HG02943 (cell line): ENCODE results near the gene ACAA2.
"Not testable (repeated sequence)": the region's sequence is repeated elsewhere in the genome, so short reads cannot be mapped to it uniquely, and the experiment has no call there.

Source experiments
- ATAC-seq: cut with Tn5 transposase; IDR thresholded peaks from one replicate; pipeline ENCODE4 v1.9.1; 2021; ENCODE audit warnings: mild to moderate bottlenecking, low read depth, moderate library complexity; ENCODE audit not compliant: unreplicated experiment

ACAA2 gene

DNA sequence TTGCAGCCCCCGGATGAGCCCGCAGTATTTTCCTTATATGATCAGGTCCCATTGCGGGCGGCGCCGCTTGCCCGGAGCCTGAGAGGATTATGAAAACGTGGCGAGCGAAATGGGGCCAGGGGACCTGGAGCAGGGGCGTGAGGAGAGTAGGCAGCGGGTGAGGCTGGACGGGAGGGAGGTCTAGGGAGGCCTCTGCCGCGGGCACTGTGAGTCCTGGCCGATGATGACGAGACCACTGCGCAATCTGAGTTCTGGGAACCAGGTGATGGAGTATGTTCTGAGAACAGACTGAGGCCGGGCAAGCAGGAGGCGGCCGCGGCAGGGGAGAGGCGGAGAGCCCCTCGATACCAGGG is 790 bp upstream of the ACAA2 start:
- ATAC-seq, result peak; percentile 28

DNA sequence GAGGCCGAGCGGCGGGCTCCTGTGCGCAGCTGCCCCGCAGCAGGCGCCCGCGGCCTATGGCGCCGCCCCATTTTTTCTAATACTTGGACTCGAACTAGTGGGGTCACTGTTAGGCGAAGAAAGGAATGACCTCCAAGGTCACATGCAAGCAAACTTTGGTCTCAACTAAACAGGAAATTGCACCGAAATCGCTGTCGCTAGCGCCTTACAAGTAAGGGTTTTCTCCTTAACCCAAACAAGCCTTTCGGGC is 339 bp downstream of the ACAA2 start:
- ATAC-seq, result peak; percentile 17

GRCh38 chr18:49812286-49813068 is 856 bp downstream of the ACAA2 start:
- no peak for ATAC-seq

DNA sequence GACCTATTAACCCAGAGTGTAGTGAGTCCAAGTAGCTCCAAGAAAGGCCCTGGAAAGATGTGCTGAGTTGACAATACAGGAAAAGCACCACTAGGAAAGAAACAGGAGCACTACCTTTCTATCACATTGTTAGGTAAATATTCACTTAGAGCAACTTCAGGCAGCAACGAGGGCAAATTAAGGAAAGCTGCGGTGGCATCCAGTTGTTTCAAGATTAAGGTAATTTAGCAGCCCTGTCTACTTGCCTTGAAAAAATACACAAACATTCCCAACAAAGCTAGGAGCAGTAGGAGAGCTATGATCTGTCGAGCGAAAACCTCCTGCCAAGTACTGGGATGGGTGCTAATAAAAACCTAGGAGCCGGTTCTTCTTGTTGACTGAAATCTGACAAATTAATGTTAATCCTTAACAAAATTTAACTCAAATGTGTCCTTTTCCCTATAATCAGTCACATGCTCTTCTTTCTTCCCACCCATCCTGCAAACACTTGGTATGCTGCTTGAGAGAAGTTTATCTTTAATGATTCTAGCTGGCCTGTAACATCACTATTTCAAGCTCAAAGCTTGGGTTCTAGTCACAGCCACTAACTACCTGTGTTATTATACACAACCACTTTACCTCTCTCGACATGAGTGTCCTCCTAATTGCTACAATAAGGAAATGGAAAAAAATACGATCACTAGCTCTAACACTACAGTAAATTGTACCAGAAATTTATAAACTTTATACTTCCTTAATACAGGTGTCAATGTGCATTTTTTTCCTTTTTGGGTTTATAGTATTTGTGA is 2.0 kb downstream of the ACAA2 start:
- ATAC-seq, result no peak

DNA sequence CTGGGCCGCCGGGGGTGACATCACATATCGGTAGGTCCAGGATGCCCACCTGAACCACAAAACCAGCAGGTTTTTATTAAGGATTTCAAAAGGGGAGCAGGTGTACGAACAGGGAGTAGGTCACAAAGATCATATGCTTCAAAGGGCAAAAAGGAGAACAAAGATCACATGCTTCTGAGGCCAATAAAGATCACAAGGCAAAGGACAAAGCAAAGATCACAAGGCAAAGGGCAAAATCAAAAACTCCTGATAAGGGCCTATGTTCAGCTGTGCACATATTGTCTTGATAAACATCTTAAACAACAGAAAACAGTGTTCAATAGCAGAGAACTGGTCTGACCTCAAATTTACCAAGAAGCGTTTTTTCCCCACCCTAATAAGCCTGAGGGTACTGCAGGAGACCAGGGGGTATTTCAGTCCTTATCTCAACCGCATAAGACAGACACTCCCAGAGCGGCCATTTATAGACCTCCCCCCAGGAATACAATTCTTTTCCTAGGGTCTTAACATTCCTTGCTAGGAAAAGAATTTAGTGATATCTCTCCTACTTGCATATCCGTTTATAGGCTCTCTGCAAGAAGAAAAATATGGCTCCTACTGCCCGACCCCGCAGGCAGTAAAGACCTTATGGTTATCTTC is 4.7 kb downstream of the ACAA2 start:
- not testable (repeated sequence) for ATAC-seq

- no peak for ATAC-seq
These were observed 9.2 kb downstream of the ACAA2 start for GRCh38 chr18:49804096-49804495.

- no peak for ATAC-seq
These were observed 10.7 kb downstream of the ACAA2 start for GRCh38 chr18:49802623-49803022.

- ATAC-seq, result not testable (repeated sequence)
These were observed 12.8 kb downstream of the ACAA2 start for GRCh38 chr18:49800491-49800890.

DNA sequence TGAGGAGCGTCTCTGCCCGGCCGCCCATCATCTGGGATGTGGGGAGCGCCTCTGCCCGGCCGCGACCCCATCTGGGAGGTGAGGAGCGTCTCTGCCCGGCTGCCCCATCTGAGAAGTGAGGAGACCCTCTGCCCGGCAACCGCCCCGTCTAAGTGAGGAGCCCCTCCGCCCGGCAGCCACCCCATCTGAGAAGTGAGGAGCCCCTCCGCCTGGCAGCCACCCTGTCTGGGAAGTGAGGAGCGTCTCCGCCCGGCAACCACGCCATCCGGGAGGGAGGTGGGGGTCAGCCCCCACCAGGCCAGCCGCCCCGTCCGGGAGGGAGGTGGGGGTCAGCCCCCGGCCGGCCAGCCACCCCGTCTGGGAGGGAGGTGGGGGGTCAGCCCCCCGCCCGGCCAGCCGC is 13.5 kb downstream of the ACAA2 start:
- ATAC-seq, result not testable (repeated sequence)

- ATAC-seq, result no peak
These were observed 15.3 kb downstream of the ACAA2 start for GRCh38 chr18:49798001-49798400.

DNA sequence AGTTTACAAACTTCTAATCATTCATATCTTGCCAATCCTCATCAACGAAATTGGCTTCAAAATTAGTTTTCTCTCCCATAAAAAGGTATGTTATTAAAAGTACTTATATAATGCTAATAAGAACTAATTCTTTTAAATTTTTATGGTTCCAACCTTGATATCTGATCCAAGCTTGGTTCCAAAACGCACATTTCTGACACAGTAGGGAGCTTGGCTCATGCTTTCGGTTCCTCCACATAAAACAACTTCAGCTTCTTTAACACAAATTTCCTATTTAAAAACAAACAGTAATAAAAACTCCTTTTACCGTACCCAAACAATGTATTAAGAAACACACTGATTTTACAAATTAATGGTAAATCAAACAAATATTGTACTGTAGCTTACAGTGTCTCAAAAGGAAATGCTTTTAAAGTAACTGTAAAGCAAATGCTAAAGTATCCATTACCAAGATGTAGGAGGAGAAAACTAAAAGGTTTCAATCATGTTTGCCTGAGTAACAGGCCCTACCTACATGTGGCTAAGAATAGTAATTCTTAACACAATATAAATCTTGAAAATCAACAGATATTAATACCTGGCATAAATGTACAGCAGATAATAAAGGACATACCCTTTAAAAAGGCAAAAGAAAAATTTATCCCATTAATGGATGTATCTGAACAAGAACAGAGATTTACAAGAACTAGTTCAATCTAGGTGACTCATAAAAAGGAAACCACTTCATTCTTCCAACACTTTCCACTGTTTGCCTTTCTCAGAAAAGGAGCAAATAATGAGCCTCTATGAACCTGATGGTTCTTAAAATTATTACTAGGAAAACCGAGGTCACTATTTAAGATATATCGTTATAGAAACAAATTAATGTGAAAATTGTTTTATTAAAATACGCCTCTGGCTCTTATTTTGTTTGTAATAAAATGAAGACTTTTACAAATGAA is 17.5 kb downstream of the ACAA2 start:
- ATAC-seq, result no peak

DNA sequence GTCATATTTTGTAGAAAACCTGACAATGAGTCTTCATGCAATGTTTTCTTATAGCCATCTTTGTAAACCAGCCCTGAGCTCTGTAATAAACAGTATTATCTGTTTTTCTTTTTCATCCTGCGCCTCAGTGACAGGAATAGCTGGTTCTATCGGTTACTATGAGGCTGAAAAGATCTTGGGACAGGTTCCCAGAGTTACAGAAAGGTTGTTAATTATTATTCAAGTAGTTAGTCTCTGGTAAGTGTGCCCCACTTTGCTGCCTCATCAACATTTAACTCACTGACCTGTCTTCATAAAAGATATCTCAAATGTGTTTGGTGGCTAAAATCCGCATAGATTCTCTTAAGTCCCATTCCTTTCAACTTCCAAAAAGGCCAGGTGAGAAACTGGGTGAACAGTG is 18.6 kb downstream of the ACAA2 start:
- no peak for ATAC-seq

DNA sequence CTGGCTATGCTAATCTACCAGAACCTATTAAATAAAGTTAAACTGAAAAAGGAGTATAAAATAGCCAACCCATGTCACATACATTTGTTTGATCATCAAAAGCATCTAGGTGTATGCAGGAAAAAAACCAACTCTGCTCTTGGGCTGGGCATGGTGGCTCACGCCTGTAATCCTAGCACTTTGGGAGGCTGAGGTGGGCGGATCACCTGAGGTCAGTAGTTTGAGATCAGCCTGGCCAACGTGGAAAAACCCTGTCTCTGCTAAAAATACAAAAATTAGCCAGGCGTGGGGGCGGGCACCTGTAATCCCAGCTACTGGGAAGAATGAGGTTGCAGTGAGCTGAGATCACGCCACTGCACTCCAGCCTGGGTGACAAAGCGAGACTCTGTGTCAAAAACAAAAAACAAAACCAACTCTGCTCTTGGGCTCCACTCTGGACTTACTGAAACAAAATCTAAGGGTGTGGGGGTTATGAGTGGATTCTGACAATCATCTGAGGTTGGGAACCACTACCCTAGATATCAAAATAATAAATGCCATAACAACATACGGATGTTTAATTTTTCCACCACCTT is 23.7 kb downstream of the ACAA2 start:
- ATAC-seq, result not testable (repeated sequence)

DNA sequence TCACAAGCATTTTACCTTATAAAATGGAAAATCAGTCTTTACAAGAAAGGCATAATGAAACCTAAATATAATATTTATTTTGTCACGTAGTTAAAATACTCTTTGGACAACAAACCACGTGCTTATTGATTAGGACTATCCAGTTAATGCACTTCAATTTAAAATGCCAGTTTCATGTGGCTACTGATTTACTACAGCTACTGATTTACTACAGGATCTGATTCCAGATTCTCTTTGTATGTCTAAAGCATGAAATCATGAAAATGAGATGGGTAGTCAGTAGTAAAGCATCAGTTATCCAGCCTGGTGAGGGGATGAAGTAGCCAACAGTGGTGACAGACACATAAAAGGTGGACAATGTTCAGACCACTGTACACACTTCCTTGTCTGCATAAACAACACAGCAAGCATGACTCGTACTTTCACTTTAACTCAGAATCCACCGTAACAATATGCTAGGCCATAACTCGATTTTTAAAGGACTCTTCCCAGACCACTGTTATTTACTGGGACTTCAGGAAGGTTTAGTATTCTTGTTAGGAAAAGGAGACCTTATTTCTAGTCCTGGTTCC is 24.9 kb downstream of the ACAA2 start:
- ATAC-seq, result no peak

DNA sequence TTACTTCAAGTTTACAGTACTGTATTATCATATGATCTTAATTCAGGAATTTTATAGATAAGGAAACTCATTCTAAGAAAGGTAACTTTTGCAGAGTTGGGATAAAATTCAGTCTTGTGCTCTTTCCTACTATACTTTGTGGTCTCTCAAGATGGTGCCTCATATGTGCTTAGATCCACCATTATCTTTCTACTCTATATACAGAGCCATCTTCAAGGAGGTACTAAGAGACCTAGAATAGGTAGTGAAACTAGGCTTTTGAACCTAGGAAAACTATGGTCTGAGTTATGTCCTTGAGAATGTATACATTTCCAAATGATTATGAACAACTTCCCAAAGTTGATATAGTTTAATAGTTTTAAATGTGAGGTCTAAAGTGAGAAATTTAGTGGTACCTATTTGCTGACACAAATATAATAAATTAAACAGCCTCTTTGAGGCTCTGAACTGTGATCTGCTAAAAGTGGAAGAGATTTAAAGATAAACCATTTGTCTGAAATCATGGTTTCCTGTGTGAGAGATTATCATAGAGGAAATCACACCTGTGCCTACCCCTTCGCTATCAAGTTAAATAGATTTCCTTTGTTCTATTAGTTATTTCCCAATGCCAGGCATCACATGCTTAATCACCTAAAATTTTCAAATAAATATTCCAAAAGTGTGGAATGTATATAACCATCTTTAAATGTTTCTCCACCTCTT is 27.2 kb downstream of the ACAA2 start:
- no peak for ATAC-seq

- ATAC-seq, result no peak
These were observed 28.7 kb downstream of the ACAA2 start for GRCh38 chr18:49784427-49785185.

DNA sequence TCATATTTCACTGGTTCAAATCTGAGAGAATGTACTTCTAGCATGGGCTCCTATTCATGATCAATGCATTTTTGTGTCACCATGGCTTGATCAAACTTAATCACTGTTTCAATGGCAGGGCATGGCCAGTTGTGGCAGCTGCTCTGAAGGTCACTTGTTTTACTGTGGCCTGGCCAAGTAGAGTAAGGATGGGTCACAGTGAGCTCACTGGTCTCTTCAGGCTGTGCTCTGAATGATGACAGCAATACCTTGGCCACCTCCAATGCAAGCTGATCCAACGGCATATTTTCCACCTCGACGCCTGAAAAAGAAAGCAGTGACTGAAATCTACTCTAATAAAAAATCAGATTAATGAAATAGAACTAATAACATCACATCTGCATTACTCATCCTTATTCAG is 29.7 kb downstream of the ACAA2 start:
- ATAC-seq, result not testable (repeated sequence)

- ATAC-seq, result no peak
These were observed 34.4 kb downstream of the ACAA2 start for GRCh38 chr18:49778826-49779465.
